Left cardiac atrium (tissue), 4 donors: ENCODE measurements around the gene ATP8B2. TPM values are rescaled to one million over a fixed set of nuclear protein-coding genes. Genes with fewer than 3 reads are reported as not detected.
"Not testable (repeated sequence)": the region's sequence is repeated elsewhere in the genome, so short reads cannot be mapped to it uniquely, and the experiment has no call there.

Experiments used
- ATAC-seq, 2 donors: fragments of 200-7000 bp; cut with Tn5 transposase; one replicate each; pipeline ENCODE4 v1.9.1; 2020; ENCODE audit warnings: mild to moderate bottlenecking in 2 of 2, moderate library complexity in 2 of 2
- DNase-seq: peaks from one replicate; pipeline ENCODE4 v3.0.0-alpha.2; 2020
- intact Hi-C, 2 donors: fragments of 100-400 bp; cut with DNase I; formaldehyde crosslinking; loops; one replicate each; pipeline versions ENCODE4 v1.14.1 to v1.15.1; 2022 to 2023
- total RNA-seq, 2 donors: library from RNA; stranded (reverse); fragmentation: NEBNext Ultra II Directional; extraction: Animal tissue kit (Norgen Biotek cat#: 25700); gene quantifications; one replicate each; pipeline ENCODE4 v1.2.1, GENCODE V29; 2021
- donor health status: DM: no; HTN: yes; CAD: no.
- donor health status: DM: no; HTN: yes; CAD: no; lungs with severe emphysema.
- donor health status: DM: yes; HTN: yes; CAD: no.
- donor health status: Dilated cardiomyopathy.

The ATP8B2 gene
- total RNA-seq, 2 donors from 2014 or later, result 23.7 to 31.0 TPM

GRCh38 chr1:154371436-154371835, 46.1 kb downstream of the ATP8B2 start:
- intact Hi-C loops, result no loop called here
- DNase-seq (no peak), ATAC-seq (no peak)

- ATAC-seq, DNase-seq, intact Hi-C loops: not testable (repeated sequence)
These were observed 48.5 kb downstream of the ATP8B2 start for GRCh38 chr1:154373777-154374357.

GRCh38 chr1:154379301-154379700, 54.0 kb downstream of the ATP8B2 start:
- no peak for ATAC-seq
- intact Hi-C loops, result no loop called here

GRCh38 chr1:154384650-154385489, 59.5 kb downstream of the ATP8B2 start:
- no peak for ATAC-seq
- intact Hi-C loops, result no loop called here

More at GRCh38 chr1:154379301-154379700, 54.0 kb downstream of the ATP8B2 start:
- DNase-seq, result no peak

GRCh38 chr1:154386643-154387352, 61.5 kb downstream of the ATP8B2 start:
- intact Hi-C loops, result no loop called here
- no peak for DNase-seq
- ATAC-seq, result peak; percentile 23 to 42

More at GRCh38 chr1:154384650-154385489, 59.5 kb downstream of the ATP8B2 start:
- no peak for DNase-seq

GRCh38 chr1:154391086-154391770, 65.9 kb downstream of the ATP8B2 start:
- intact Hi-C loops, result no loop called here
- DNase-seq (no peak), ATAC-seq (no peak)

GRCh38 chr1:154398141-154398540, 72.8 kb downstream of the ATP8B2 start:
- DNase-seq (no peak), ATAC-seq (no peak)
- intact Hi-C loops, result no loop called here

- intact Hi-C loops, result no loop called here
- no peak for ATAC-seq
- no peak for DNase-seq
These were observed 73.4 kb downstream of the ATP8B2 start for GRCh38 chr1:154398678-154399077.

- no peak for ATAC-seq
- intact Hi-C loops, result loop anchor here (10.0 kb wide), 2 partner anchors 46 to 54 kb away; no protein-coding TSS in a partner anchor
- DNase-seq, result no peak
These were observed 75.1 kb downstream of the ATP8B2 start for GRCh38 chr1:154400381-154400801.

Other genes starting within 250 kb of the ATP8B2 start
- under 1 TPM; 0.13 to 0.74 TPM for gene NUP210L, start 170.5 kb upstream of the ATP8B2 start, total RNA-seq
- 100 to 1,000 TPM; 287 to 561 TPM for gene TPM3, start 133.4 kb upstream of the ATP8B2 start, total RNA-seq
- not detected for gene CFAP141, start 119.2 kb upstream of the ATP8B2 start, total RNA-seq
- gene UBAP2L, start 104.6 kb upstream of the ATP8B2 start, total RNA-seq, result 100 to 1,000 TPM in 1 of 2 donors, 10 to 100 TPM in 1; 88.5 to 106 TPM
- 100 to 1,000 TPM; 112 to 120 TPM for gene HAX1, start 52.9 kb upstream of the ATP8B2 start, total RNA-seq
- not detected for gene AQP10, start 4.4 kb upstream of the ATP8B2 start, total RNA-seq
- gene IL6R, start 79.8 kb downstream of the ATP8B2 start, total RNA-seq, result 10 to 100 TPM; 11.2 to 11.4 TPM
- 1 to 10 TPM; 3.4 to 3.6 TPM for gene TDRD10, start 176.7 kb downstream of the ATP8B2 start, total RNA-seq
- gene SHE, start 176.9 kb downstream of the ATP8B2 start, total RNA-seq, result 10 to 100 TPM; 13.5 to 21.4 TPM
- 10 to 100 TPM; 45.8 to 57.9 TPM for gene UBE2Q1, start 233.1 kb downstream of the ATP8B2 start, total RNA-seq
- under 1 TPM in 1 of 2 donors, not detected in 1; 0.05 TPM for gene CHRNB2, start 242.3 kb downstream of the ATP8B2 start, total RNA-seq